Measurements from ENCODE around the gene RBSN.

RBSN gene

GRCh38 chr3:15086699-15087098, 12.2 kb downstream of the RBSN start:
- TF ChIP-seq POLR2A (IDR thresholded peaks at IDR 0.05; ENCODE audit: low read depth, low read length) = no peak
- no peak for DNase-seq (ENCODE audit: insufficient read length, low spot score)
- no peak for FAIRE-seq

- TF ChIP-seq POLR2A (IDR thresholded peaks at IDR 0.05; ENCODE audit: low read depth, low read length) = no peak
- no peak for DNase-seq (ENCODE audit: insufficient read length, low spot score)
- no peak for FAIRE-seq
Observed at GRCh38 chr3:15086263-15086662, 12.7 kb downstream of the RBSN start.

GRCh38 chr3:15083252-15083651, 15.7 kb downstream of the RBSN start:
- no peak for FAIRE-seq
- TF ChIP-seq POLR2A (IDR thresholded peaks at IDR 0.05; ENCODE audit: low read depth, low read length) = no peak

GRCh38 chr3:15081960-15082664, 16.8 kb downstream of the RBSN start:
- no peak for FAIRE-seq
- no peak for DNase-seq (ENCODE audit: insufficient read length, low spot score)

More at GRCh38 chr3:15083252-15083651, 15.7 kb downstream of the RBSN start:
- DNase-seq (ENCODE audit: insufficient read length, low spot score) = no peak

GRCh38 chr3:15079091-15079490, 19.9 kb downstream of the RBSN start:
- TF ChIP-seq POLR2A (IDR thresholded peaks at IDR 0.05; ENCODE audit: low read depth, low read length) = no peak
- FAIRE-seq (no peak), DNase-seq (ENCODE audit: insufficient read length, low spot score) (no peak)

More at GRCh38 chr3:15081960-15082664, 16.8 kb downstream of the RBSN start:
- no peak for TF ChIP-seq POLR2A (IDR thresholded peaks at IDR 0.05; ENCODE audit: low read depth, low read length)

GRCh38 chr3:15074500-15074899, 24.4 kb downstream of the RBSN start:
- FAIRE-seq = no peak

GRCh38 chr3:15071699-15072098, 27.2 kb downstream of the RBSN start:
- FAIRE-seq (no peak), DNase-seq (ENCODE audit: insufficient read length, low spot score) (no peak)
- TF ChIP-seq POLR2A (IDR thresholded peaks at IDR 0.05; ENCODE audit: low read depth, low read length) = no peak

More at GRCh38 chr3:15074500-15074899, 24.4 kb downstream of the RBSN start:
- TF ChIP-seq POLR2A (IDR thresholded peaks at IDR 0.05; ENCODE audit: low read depth, low read length) = no peak
- DNase-seq (ENCODE audit: insufficient read length, low spot score) = no peak

GRCh38 chr3:15069441-15069840, 29.5 kb downstream of the RBSN start:
- FAIRE-seq = no peak
- TF ChIP-seq POLR2A (IDR thresholded peaks at IDR 0.05; ENCODE audit: low read depth, low read length) = no peak
- DNase-seq (ENCODE audit: insufficient read length, low spot score) = no peak

- FAIRE-seq (no peak), DNase-seq (ENCODE audit: insufficient read length, low spot score) (no peak)
- TF ChIP-seq POLR2A (IDR thresholded peaks at IDR 0.05; ENCODE audit: low read depth, low read length) = no peak
Observed at GRCh38 chr3:15066467-15066866, 32.5 kb downstream of the RBSN start.

- TF ChIP-seq POLR2A (IDR thresholded peaks at IDR 0.05; ENCODE audit: low read depth, low read length) = no peak
- DNase-seq (ENCODE audit: insufficient read length, low spot score) (no peak), FAIRE-seq (no peak)
Observed at GRCh38 chr3:15065550-15066007, 33.4 kb downstream of the RBSN start.

- peak; percentile 98 for TF ChIP-seq POLR2A (IDR thresholded peaks at IDR 0.05; ENCODE audit: low read depth, low read length)
- DNase-seq (ENCODE audit: insufficient read length, low spot score) (peak; percentile 98), FAIRE-seq (no peak)
Observed at GRCh38 chr3:15064835-15065549, 34.0 kb downstream of the RBSN start, which contains the start of gene MRPS25. MRPS25 (minus strand) TSS chr3:15065315; CDS start chr3:15065194, 121 bp downstream.

- FAIRE-seq (no peak), DNase-seq (ENCODE audit: insufficient read length, low spot score) (peak; percentile 33)
Observed at GRCh38 chr3:15064299-15064834, 34.6 kb downstream of the RBSN start.

GRCh38 chr3:15063656-15064286, 35.2 kb downstream of the RBSN start:
- FAIRE-seq = no peak

More at GRCh38 chr3:15064299-15064834, 34.6 kb downstream of the RBSN start:
- no peak for TF ChIP-seq POLR2A (IDR thresholded peaks at IDR 0.05; ENCODE audit: low read depth, low read length)

GRCh38 chr3:15063238-15063637, 35.7 kb downstream of the RBSN start:
- TF ChIP-seq POLR2A (IDR thresholded peaks at IDR 0.05; ENCODE audit: low read depth, low read length) = no peak
- DNase-seq (ENCODE audit: insufficient read length, low spot score) (no peak), FAIRE-seq (no peak)

More at GRCh38 chr3:15063656-15064286, 35.2 kb downstream of the RBSN start:
- no peak for TF ChIP-seq POLR2A (IDR thresholded peaks at IDR 0.05; ENCODE audit: low read depth, low read length)
- no peak for DNase-seq (ENCODE audit: insufficient read length, low spot score)

Data from H54 (cell line).